ENCODE results near the gene FHIP1B. TPM values are rescaled to one million over a fixed set of nuclear protein-coding genes. Genes with fewer than 3 reads are reported as not detected.

The FHIP1B gene
- total and polyA plus RNA-seq, 4 donors, result 12.3 to 21.2 (median 16.9) TPM

GRCh38 chr11:6248248-6248647 lies 13.8 kb upstream of the FHIP1B start:
- no peak overlapping the region for H3K9ac ChIP-seq (ENCODE audit: low read depth in 1 of 2, low read length in 2 of 2)
- H3K36me3 ChIP-seq (ENCODE audit: control insufficient read depth in 4 of 4, insufficient read depth in 3 of 4, low read depth in 1 of 4, low read length in 3 of 4), result no peaks in the 10 kb centered on the region
- H3K4me1 ChIP-seq (ENCODE audit: control insufficient read depth in 4 of 4, insufficient read depth in 4 of 4, low read length in 3 of 4), result no peaks in the 10 kb centered on the region
- WGBS, result 67% methylated on average over 1 of the region's 1 CpG
- H3K4me3 ChIP-seq (ENCODE audit: low read depth in 1 of 3, low read length in 3 of 3), result no peak overlapping the region
- no peaks in the 10 kb centered on the region for H3K27me3 ChIP-seq (ENCODE audit: control insufficient read depth in 4 of 4, insufficient read depth in 4 of 4, low read length in 3 of 4)
- TF ChIP-seq RAD21 (IDR thresholded peaks at IDR 0.05) (no peak), MAX (IDR thresholded peaks at IDR 0.05) (no peak), TAF1 (conservative IDR thresholded peaks at IDR 0.05) (no peak), GABPA (IDR thresholded peaks at IDR 0.05 in 1 of 2, conservative IDR thresholded peaks at IDR 0.05 in 1 of 2) (no peak), HNF4G (IDR thresholded peaks at IDR 0.05) (no peak), JUND (IDR thresholded peaks at IDR 0.05) (no peak), FOXA1 (IDR thresholded peaks at IDR 0.05) (no peak), NR2F2 (IDR thresholded peaks at IDR 0.05) (no peak), EGR1 (IDR thresholded peaks at IDR 0.05; ENCODE audit: low read depth in 2 of 2) (no peak), FOXA2 (IDR thresholded peaks at IDR 0.05) (no peak), RXRA (IDR thresholded peaks at IDR 0.05) (no peak), HNF4A (conservative IDR thresholded peaks at IDR 0.05) (no peak), SP1 (IDR thresholded peaks at IDR 0.05) (no peak), CTCF (IDR thresholded peaks at IDR 0.05; ENCODE audit: low read depth, low read length, missing input control) (no peak), YY1 (IDR thresholded peaks at IDR 0.05) (no peak)
- TF ChIP-seq, protein P1, sequence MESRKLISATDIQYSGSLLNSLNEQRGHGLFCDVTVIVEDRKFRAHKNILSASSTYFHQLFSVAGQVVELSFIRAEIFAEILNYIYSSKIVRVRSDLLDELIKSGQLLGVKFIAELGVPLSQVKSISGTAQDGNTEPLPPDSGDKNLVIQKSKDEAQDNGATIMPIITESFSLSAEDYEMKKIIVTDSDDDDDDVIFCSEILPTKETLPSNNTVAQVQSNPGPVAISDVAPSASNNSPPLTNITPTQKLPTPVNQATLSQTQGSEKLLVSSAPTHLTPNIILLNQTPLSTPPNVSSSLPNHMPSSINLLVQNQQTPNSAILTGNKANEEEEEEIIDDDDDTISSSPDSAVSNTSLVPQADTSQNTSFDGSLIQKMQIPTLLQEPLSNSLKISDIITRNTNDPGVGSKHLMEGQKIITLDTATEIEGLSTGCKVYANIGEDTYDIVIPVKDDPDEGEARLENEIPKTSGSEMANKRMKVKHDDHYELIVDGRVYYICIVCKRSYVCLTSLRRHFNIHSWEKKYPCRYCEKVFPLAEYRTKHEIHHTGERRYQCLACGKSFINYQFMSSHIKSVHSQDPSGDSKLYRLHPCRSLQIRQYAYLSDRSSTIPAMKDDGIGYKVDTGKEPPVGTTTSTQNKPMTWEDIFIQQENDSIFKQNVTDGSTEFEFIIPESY (IDR thresholded peaks at IDR 0.05), result no peak
- TF ChIP-seq, protein P2, sequence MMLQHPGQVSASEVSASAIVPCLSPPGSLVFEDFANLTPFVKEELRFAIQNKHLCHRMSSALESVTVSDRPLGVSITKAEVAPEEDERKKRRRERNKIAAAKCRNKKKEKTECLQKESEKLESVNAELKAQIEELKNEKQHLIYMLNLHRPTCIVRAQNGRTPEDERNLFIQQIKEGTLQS (IDR thresholded peaks at IDR 0.05), result no peak
- TF ChIP-seq, protein P3, sequence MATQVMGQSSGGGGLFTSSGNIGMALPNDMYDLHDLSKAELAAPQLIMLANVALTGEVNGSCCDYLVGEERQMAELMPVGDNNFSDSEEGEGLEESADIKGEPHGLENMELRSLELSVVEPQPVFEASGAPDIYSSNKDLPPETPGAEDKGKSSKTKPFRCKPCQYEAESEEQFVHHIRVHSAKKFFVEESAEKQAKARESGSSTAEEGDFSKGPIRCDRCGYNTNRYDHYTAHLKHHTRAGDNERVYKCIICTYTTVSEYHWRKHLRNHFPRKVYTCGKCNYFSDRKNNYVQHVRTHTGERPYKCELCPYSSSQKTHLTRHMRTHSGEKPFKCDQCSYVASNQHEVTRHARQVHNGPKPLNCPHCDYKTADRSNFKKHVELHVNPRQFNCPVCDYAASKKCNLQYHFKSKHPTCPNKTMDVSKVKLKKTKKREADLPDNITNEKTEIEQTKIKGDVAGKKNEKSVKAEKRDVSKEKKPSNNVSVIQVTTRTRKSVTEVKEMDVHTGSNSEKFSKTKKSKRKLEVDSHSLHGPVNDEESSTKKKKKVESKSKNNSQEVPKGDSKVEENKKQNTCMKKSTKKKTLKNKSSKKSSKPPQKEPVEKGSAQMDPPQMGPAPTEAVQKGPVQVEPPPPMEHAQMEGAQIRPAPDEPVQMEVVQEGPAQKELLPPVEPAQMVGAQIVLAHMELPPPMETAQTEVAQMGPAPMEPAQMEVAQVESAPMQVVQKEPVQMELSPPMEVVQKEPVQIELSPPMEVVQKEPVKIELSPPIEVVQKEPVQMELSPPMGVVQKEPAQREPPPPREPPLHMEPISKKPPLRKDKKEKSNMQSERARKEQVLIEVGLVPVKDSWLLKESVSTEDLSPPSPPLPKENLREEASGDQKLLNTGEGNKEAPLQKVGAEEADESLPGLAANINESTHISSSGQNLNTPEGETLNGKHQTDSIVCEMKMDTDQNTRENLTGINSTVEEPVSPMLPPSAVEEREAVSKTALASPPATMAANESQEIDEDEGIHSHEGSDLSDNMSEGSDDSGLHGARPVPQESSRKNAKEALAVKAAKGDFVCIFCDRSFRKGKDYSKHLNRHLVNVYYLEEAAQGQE (IDR thresholded peaks at IDR 0.05), result no peak
- H3K27ac ChIP-seq (ENCODE audit: low read depth in 1 of 2, low read length in 2 of 2), result no peak overlapping the region
- no peaks in the 10 kb centered on the region for H3K9me3 ChIP-seq (ENCODE audit: control insufficient read depth in 4 of 4, low read length in 3 of 4)
- DNase-seq (ENCODE audit: low spot score), result no peak
